G401 (cell line): ENCODE measurements around the gene PIEZO1. TPM values are rescaled to one million over a fixed set of nuclear protein-coding genes. Genes with fewer than 3 reads are reported as not detected.
"Not testable (repeated sequence)": the region's sequence is repeated elsewhere in the genome, so short reads cannot be mapped to it uniquely, and the experiment has no call there.

Experiments used
- DNase-seq: peaks from one replicate; pipeline ENCODE4 v3.0.0-alpha.2; 2015; ENCODE audit warnings: low spot score
- in situ Hi-C: cut with HindIII; loops from 2 replicates; pipeline ENCODE4 v1.10.0; 2016; ENCODE audit warnings: low sequenced_read_pairs, mixed read lengths
- total RNA-seq: library from RNA; depleted of rRNA; stranded (reverse); fragments of >200 nt; shearing (Covaris generic); gene quantifications from 2 replicates; pipeline ENCODE4 v1.2.3, GENCODE V29; 2014; rRNA removed

The PIEZO1 gene
- total RNA-seq, 1 experiment from 2014 or later, result 75.6 TPM

GRCh38 chr16:88669980-88670379 is 115.0 kb downstream of the PIEZO1 start:
- in situ Hi-C loops, result loop anchor here (10.0 kb wide), 1 partner anchor 85 kb away; no protein-coding TSS in a partner anchor
- DNase-seq, result no peak

- in situ Hi-C loops, DNase-seq: not testable (repeated sequence)
Measured at GRCh38 chr16:88669493-88669892, 115.5 kb downstream of the PIEZO1 start.

GRCh38 chr16:88667461-88667860 is 117.6 kb downstream of the PIEZO1 start:
- no peak for DNase-seq
- in situ Hi-C loops, result no loop called here

GRCh38 chr16:88665570-88665969 is 119.5 kb downstream of the PIEZO1 start:
- DNase-seq, result no peak
- in situ Hi-C loops, result no loop called here

Other genes starting within 250 kb of the PIEZO1 start
- 25.8 and 48.9 TPM in 2 replicates for gene ZC3H18, start 214.8 kb downstream of the PIEZO1 start, total RNA-seq
- 0.43 TPM in 1 of 2 replicates, not detected in the other for gene IL17C, start 146.6 kb downstream of the PIEZO1 start, total RNA-seq
- gene CYBA, start 134.2 kb downstream of the PIEZO1 start, total RNA-seq, result 299 and 403 TPM in 2 replicates
- 48.9 and 63.5 TPM in 2 replicates for gene MVD, start 122.1 kb downstream of the PIEZO1 start, total RNA-seq
- 0.18 and 0.88 TPM in 2 replicates for gene SNAI3, start 98.7 kb downstream of the PIEZO1 start, total RNA-seq
- gene RNF166, start 78.8 kb downstream of the PIEZO1 start, total RNA-seq, result 22.3 and 31.3 TPM in 2 replicates
- 14.7 and 21.8 TPM in 2 replicates for gene CTU2, start 78.7 kb downstream of the PIEZO1 start, total RNA-seq
- gene CDT1, start 18.6 kb upstream of the PIEZO1 start, total RNA-seq, result 32.8 and 36.6 TPM in 2 replicates
- gene APRT, start 26.7 kb upstream of the PIEZO1 start, total RNA-seq, result 266 and 349 TPM in 2 replicates
- gene GALNS, start 71.7 kb upstream of the PIEZO1 start, total RNA-seq, result 12.3 and 13.3 TPM in 2 replicates
- 86.0 and 86.1 TPM in 2 replicates for gene TRAPPC2L, start 71.9 kb upstream of the PIEZO1 start, total RNA-seq
- not detected in 2 replicates for gene PABPN1L, start 81.4 kb upstream of the PIEZO1 start, total RNA-seq
- 0.12 and 0.64 TPM in 2 replicates for gene CBFA2T3, start 192.0 kb upstream of the PIEZO1 start, total RNA-seq